ENCODE measurements around the gene SUGCT. TPM values are rescaled to one million over a fixed set of nuclear protein-coding genes. Genes with fewer than 3 reads are reported as not detected.

SUGCT gene
- total RNA-seq, 1 experiment from 2014 or later, result 4.6 TPM

DNA sequence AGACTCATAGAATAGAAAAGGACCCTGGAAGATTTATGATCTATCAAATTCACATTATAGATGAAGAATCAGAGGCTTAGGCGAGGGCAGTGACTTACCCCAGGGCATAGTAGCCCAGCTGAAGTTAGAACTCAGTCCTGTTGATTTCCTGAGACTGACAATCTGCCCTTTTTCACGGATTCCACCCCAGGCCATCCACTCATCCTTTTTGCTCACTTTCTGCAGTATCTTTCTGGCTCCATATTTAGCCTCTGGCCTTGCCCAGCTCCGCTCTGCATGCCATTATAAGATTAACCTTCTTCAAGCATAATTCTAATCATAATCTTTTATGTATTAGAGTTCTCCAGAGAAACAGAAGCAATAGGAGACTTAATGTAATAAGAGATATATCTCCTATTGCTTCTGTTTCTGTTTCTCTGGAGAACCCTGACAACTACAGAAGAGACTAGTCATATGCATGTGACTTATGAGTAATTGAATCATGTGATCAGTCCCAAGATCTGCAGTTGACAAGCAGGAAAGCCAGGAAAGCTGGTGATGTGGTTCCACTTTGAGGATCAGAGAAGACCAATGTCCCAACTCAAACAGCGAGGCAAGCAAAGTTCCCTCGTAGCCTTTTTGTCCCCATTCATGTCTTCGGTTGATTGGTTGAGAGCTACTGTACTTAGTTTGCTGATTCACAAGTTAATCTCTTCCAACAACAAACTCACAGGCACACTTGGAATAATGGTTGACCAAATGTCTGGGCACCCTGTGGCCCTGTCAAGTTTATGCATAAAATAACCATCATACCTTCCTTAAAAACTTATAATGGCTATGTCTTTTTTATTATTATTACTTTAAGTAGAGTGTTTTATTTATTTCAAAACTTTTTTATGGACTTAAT is 412.1 kb downstream of the SUGCT start (continued):
- TF ChIP-seq, protein P1, sequence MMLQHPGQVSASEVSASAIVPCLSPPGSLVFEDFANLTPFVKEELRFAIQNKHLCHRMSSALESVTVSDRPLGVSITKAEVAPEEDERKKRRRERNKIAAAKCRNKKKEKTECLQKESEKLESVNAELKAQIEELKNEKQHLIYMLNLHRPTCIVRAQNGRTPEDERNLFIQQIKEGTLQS (CRISPR knock-in tag; conservative IDR thresholded peaks at IDR 0.05), result no peak
- TF ChIP-seq ZNF416 (CRISPR knock-in tag; IDR thresholded peaks at IDR 0.05) (no peak), ETV6 (CRISPR knock-in tag; IDR thresholded peaks at IDR 0.05) (no peak), FOXJ3 (CRISPR knock-in tag; IDR thresholded peaks at IDR 0.05; ENCODE audit: borderline replicate concordance) (no peak)
- TF ChIP-seq, protein P2, sequence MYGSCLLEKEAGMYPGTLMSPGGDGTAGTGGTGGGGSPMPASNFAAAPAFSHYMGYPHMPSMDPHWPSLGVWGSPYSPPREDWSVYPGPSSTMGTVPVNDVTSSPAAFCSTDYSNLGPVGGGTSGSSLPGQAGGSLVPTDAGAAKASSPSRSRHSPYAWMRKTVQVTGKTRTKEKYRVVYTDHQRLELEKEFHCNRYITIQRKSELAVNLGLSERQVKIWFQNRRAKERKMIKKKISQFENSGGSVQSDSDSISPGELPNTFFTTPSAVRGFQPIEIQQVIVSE (CRISPR knock-in tag; IDR thresholded peaks at IDR 0.05; ENCODE audit: borderline replicate concordance), result no peak
- TF ChIP-seq, protein P3, sequence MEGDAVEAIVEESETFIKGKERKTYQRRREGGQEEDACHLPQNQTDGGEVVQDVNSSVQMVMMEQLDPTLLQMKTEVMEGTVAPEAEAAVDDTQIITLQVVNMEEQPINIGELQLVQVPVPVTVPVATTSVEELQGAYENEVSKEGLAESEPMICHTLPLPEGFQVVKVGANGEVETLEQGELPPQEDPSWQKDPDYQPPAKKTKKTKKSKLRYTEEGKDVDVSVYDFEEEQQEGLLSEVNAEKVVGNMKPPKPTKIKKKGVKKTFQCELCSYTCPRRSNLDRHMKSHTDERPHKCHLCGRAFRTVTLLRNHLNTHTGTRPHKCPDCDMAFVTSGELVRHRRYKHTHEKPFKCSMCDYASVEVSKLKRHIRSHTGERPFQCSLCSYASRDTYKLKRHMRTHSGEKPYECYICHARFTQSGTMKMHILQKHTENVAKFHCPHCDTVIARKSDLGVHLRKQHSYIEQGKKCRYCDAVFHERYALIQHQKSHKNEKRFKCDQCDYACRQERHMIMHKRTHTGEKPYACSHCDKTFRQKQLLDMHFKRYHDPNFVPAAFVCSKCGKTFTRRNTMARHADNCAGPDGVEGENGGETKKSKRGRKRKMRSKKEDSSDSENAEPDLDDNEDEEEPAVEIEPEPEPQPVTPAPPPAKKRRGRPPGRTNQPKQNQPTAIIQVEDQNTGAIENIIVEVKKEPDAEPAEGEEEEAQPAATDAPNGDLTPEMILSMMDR (IDR thresholded peaks at IDR 0.05), result no peak

DNA sequence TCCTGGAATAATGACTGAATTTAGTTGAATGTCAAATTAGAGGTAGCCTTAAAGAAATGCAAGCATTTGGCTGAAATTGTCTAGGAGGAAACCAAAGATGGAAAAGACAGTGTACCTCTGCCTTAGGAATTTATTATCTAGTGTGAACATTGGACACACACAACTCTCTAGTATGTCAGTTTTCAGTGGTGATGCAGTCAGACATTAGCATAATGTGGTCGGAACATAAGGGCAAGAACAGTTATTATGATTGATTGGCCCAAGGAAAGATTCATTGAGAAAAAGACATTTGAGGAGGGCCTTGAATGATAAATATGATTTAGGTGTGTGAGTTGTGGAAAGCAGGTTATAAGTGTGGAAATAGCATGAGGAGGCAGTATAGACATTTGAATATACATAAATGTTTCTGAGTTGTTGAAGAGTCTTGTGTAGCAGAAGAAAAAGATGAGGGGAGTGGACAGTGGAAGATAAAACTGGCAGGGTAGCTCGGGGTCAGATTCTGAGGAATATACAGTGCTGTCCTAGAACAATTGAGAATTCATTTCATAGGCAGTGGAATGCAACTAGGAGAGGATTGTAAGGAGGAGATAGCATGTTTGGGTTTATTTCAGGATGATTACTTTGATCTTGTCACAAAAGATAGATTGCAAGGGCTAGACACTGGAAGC is 414.7 kb downstream of the SUGCT start:
- ChIA-PET POLR2A (no interaction called here), CTCF (no interaction called here)
- Mint-ChIP-seq H3K27ac (no peak overlapping the region), H3K9me3 (no peaks in the 10 kb centered on the region), H3K36me3 (no peaks in the 10 kb centered on the region), H3K4me1 (peaks cover 13% of the 10 kb centered on the region), H3K4me3 (no peak overlapping the region), H3K27me3 (ENCODE audit: low read depth) (no peaks in the 10 kb centered on the region)
- ATAC-seq, result no peak
- no peak for TF ChIP-seq NFYB (CRISPR knock-in tag; conservative IDR thresholded peaks at IDR 0.05; ENCODE audit: low read depth)
- no peak for TF ChIP-seq CBFB (CRISPR knock-in tag; IDR thresholded peaks at IDR 0.05; ENCODE audit: low read depth)
- TF ChIP-seq ZNF121 (CRISPR knock-in tag; IDR thresholded peaks at IDR 0.05), result no peak
- no peak for TF ChIP-seq ESRRA (CRISPR knock-in tag; IDR thresholded peaks at IDR 0.05; ENCODE audit: borderline replicate concordance)
- TF ChIP-seq, protein P4, sequence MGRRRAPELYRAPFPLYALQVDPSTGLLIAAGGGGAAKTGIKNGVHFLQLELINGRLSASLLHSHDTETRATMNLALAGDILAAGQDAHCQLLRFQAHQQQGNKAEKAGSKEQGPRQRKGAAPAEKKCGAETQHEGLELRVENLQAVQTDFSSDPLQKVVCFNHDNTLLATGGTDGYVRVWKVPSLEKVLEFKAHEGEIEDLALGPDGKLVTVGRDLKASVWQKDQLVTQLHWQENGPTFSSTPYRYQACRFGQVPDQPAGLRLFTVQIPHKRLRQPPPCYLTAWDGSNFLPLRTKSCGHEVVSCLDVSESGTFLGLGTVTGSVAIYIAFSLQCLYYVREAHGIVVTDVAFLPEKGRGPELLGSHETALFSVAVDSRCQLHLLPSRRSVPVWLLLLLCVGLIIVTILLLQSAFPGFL (CRISPR knock-in tag; IDR thresholded peaks at IDR 0.05; ENCODE audit: borderline replicate concordance), result no peak
- no peak for TF ChIP-seq ELF4 (CRISPR knock-in tag; IDR thresholded peaks at IDR 0.05; ENCODE audit: low read depth)
- no peak for TF ChIP-seq ZNF416 (CRISPR knock-in tag; IDR thresholded peaks at IDR 0.05)
- TF ChIP-seq ZNF232 (CRISPR knock-in tag; IDR thresholded peaks at IDR 0.05), result no peak
- no peak for TF ChIP-seq FOXJ3 (CRISPR knock-in tag; IDR thresholded peaks at IDR 0.05; ENCODE audit: borderline replicate concordance)
- TF ChIP-seq FOXK1 (CRISPR knock-in tag; IDR thresholded peaks at IDR 0.05), result no peak
- TF ChIP-seq, protein P5, sequence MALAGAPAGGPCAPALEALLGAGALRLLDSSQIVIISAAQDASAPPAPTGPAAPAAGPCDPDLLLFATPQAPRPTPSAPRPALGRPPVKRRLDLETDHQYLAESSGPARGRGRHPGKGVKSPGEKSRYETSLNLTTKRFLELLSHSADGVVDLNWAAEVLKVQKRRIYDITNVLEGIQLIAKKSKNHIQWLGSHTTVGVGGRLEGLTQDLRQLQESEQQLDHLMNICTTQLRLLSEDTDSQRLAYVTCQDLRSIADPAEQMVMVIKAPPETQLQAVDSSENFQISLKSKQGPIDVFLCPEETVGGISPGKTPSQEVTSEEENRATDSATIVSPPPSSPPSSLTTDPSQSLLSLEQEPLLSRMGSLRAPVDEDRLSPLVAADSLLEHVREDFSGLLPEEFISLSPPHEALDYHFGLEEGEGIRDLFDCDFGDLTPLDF (CRISPR knock-in tag; IDR thresholded peaks at IDR 0.05), result no peak
- TF ChIP-seq, protein P6, sequence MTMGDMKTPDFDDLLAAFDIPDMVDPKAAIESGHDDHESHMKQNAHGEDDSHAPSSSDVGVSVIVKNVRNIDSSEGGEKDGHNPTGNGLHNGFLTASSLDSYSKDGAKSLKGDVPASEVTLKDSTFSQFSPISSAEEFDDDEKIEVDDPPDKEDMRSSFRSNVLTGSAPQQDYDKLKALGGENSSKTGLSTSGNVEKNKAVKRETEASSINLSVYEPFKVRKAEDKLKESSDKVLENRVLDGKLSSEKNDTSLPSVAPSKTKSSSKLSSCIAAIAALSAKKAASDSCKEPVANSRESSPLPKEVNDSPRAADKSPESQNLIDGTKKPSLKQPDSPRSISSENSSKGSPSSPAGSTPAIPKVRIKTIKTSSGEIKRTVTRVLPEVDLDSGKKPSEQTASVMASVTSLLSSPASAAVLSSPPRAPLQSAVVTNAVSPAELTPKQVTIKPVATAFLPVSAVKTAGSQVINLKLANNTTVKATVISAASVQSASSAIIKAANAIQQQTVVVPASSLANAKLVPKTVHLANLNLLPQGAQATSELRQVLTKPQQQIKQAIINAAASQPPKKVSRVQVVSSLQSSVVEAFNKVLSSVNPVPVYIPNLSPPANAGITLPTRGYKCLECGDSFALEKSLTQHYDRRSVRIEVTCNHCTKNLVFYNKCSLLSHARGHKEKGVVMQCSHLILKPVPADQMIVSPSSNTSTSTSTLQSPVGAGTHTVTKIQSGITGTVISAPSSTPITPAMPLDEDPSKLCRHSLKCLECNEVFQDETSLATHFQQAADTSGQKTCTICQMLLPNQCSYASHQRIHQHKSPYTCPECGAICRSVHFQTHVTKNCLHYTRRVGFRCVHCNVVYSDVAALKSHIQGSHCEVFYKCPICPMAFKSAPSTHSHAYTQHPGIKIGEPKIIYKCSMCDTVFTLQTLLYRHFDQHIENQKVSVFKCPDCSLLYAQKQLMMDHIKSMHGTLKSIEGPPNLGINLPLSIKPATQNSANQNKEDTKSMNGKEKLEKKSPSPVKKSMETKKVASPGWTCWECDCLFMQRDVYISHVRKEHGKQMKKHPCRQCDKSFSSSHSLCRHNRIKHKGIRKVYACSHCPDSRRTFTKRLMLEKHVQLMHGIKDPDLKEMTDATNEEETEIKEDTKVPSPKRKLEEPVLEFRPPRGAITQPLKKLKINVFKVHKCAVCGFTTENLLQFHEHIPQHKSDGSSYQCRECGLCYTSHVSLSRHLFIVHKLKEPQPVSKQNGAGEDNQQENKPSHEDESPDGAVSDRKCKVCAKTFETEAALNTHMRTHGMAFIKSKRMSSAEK (CRISPR knock-in tag; IDR thresholded peaks at IDR 0.05; ENCODE audit: borderline replicate concordance), result no peak
- TF ChIP-seq, protein P7, sequence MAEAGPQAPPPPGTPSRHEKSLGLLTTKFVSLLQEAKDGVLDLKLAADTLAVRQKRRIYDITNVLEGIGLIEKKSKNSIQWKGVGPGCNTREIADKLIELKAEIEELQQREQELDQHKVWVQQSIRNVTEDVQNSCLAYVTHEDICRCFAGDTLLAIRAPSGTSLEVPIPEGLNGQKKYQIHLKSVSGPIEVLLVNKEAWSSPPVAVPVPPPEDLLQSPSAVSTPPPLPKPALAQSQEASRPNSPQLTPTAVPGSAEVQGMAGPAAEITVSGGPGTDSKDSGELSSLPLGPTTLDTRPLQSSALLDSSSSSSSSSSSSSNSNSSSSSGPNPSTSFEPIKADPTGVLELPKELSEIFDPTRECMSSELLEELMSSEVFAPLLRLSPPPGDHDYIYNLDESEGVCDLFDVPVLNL (CRISPR knock-in tag; IDR thresholded peaks at IDR 0.05; ENCODE audit: borderline replicate concordance, low read depth), result no peak
- no peak for TF ChIP-seq ZNF263 (CRISPR knock-in tag; IDR thresholded peaks at IDR 0.05; ENCODE audit: low read depth)
- DNase-seq (ENCODE audit: low spot score), result no peak
